GM21367 (cell line): ENCODE measurements around the gene ETS1.

ENCODE experiments used
- ATAC-seq: cut with Tn5 transposase; IDR thresholded peaks from one replicate; pipeline ENCODE4 v1.9.1; 2021; ENCODE audit not compliant: unreplicated experiment

ETS1 gene

DNA sequence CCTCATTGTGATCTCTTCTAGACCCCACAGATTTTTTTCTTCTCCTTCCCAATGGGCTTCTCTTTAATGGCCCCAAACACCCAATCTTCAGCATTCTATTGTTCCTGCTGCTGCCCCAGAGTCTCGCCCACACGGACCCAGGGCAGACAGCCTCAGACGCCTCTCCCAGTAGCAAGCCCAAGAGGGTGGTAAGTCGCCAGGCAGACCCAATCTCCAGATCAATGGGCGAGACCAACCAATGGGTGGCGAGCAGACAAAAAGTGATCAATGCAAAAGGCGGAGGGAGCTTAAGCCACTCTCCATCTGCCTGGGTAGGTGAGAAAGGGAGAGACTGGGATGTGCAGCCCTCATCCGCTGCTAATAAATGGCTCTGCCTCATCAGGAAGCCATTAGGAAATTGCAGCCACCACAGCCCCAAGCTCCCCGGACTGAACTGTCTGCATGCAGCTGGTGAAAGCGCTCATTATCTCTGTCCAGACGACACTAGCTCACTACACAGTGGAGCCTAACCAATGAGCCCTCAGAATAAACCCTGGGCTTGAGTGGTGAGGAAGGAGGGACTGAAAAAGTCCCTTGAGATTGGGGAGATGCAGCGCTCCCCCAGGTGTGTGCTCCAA lies 81.8 kb downstream of the ETS1 start:
- no peak for ATAC-seq

DNA sequence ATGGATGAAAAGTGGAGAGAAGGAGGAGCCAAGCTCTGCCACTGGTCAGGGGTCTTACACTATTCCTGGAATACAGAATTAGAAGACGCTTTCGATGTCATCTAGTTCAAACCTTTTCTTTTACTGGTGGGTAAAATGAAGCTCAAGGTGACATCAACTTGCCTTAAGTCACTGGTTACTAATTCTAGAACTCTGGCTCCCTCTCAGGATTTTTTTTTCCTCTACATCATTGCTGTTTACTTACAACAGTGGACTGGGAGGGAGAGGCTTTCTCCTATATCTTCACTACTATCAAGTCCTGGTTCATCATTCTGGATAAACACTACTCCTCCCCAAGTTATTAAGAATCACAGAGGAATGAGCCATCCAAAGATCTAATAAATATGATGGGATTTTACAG lies 82.9 kb downstream of the ETS1 start:
- ATAC-seq: no peak

DNA sequence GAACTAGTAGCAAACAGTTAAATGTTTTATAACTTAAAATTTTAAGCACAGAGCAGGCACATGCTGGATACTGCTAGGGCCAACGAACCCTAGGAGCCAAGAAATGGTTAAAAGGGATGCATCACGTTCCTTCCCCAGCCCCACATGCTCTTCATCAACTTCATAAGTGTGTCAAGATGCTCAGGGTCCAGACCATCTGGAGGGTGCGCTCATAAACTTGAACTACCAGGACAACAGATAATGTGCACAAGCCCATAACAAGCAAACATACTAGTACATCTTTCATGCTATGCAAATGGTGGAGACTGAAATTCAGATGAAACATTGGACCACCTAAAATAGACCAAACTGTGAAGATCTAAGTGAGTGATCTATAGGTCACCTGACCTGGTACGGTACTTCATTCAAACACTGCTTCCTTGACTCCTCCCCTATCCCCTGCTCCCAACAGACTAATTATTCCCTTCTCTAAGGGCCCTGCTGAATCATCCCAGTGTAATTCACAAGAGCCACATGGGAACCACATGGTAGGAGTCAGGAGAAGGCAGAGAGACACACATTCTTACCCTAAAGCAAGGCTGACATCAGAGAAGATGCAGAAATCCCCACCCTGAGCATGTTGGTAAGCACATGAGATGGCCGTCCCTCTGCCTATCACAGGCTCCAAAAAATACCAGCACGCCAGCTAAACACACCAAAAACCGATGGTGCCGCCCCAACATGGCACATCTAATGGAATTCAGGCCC lies 83.9 kb downstream of the ETS1 start:
- ATAC-seq: no peak

DNA sequence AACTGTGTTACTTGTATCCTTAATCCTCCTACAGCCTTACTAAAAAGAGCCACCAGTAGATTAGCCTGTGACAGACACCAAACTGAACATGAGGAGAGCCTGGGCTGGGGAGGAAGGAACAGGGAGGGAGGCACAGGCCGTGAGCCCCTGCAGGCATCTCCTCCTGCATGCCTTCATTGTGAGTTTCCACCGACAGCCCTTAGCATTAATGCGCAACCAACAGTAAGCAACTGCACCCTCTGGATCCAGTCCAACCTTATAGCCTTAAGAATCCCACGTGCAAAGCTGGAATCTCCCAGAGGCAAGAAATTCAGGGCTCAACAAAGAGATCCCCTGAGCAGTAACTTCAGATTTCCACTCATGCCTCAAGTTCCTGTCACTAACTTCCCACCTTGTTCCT lies 84.6 kb downstream of the ETS1 start:
- ATAC-seq: no peak

DNA sequence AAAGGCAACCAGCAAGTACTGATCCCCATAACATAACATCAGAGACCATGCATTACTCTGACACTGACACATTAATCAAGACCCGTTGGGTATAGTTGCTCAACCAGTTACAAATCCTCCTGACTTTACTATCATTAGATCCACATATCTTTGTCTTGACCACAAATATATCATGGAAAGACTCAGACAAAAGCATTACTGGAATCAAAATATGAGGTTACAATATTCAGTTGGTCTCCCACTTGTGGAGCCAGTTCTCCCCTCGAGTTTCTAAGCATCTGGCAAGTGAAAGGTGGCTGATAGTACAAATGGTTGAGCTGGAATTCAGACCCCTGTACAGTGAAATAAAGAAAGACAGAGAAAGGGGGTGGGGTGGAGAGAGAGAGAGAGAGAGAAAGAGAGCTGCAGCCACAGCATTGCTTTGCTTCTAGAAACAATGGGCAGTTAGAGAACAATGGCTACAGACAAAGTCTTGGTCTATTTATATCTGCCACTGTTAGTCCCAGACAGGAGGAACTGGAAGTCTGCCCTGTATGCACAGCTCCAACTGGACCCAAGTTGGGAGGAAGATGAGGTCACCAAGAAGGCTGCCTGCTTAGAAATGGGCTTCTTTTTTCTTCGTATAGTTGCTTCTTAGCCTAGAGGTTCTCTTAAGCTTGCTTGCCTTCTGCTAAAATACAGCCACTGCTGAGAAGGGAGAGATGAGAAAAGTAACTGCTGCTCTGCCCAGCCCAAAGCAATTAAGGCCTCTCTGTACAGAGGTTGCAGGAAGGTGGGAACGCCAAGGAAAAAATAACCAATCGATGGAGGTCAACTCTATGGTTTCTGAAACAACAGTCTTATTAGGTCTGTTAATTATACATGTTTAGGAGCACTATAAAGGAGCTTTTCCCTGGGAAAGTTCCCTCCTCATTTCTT lies 85.5 kb downstream of the ETS1 start:
- no peak for ATAC-seq

DNA sequence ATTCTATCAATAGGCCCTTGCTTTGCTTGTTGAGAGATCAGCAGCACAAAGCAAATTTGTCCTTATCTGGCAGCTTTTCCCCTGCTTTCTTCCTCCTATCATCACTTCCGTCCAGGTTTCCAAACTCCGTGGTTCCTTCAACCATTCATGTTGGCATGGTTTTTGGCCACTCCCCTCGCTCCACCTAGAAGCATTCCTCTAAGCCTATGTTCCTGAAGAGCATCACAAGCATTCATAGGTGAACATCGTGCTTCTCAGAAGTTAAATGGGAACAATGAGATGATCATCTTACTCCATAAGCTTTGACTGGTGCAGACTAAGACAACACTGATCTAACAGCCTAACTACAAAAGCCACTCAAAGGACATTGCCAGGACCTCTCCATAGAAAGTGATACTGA lies 86.3 kb downstream of the ETS1 start:
- no peak for ATAC-seq

DNA sequence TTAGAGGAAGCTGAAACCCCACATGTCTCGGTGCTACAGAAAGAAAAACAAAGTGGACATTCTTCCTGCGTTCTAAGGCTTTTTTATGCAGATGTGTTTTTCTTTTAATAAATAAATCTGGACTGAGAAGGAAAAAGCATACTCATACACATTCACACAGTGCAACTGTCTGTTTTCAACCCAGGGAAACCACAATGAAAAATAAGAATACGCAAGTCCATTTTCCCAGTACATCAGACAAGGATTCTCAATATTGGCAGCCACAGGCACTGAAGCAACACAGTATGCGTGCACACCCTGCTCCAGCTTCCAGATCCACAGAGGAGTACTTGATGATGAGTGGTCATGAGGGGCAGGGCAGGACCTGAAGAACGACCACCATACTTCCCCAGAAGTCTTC lies 86.9 kb downstream of the ETS1 start:
- no peak for ATAC-seq

DNA sequence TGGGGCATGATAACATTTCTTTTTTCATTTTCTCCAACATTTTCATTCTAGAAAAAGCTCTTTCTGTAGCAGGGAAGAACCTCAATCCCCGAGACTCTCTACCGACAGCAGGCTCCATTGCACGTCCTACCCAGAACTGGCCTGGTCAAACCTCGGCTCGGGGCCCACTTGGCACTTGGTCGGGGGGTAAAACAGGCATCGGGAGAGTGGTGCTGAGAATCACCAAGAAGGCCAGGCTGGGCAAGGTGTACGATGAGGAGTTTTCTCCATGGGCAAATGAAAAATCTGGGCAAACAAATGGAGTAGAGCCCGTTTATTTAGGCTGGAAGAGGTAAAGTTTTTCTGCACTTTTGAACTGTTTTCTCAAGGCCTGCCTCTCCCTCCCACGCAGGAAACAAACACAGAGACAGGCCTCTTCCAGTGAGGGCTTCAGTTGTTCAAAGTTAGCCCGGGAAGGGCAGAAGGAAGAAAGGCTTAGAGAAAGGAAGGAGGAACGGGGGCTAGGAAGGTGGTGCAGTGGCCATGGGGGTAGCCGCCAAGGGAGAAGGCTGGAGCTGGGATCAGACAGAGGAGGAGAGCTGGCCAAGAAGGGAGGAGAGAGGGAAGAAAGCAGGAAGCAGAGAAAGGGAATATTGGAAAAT lies 87.6 kb downstream of the ETS1 start:
- ATAC-seq: no peak

DNA sequence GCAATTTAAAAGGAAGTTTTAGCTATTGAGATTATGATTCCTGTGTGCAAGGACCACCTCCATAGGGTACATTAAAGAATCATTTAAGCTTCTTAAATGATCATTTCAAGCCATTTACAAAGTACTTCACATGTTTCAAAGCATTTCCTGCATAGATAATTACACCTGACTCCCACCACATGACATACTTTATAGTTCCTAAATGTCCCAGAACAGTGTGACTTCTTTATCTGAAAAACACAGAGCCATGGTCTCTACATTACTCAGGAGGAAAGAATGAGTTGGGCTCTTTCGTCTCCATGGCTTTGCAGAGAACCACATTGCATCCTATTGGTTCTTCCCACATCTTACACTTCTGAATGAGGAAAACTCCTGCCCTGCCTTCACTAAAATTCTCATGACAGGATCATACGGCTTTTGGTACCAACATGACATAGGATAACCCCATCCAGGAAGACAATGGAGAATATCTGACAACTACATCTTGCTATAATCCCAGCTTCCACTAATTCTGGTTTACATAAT lies 88.6 kb downstream of the ETS1 start:
- no peak for ATAC-seq

DNA sequence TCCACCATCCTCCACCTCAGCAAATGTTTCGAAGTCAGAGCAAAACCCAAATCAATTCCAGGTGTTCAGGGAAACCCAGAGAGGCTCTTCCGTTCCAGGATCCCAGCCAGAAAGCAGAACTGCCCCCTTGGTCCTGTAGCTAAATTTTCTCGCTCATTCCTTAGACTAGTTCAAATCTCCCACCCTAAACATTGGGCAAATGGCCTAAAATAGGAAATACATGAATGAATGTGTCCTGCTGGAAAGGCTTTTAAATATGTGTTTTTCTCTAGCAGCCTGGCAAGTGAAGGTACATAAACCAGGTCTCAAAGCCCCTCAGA lies 89.6 kb downstream of the ETS1 start:
- no peak for ATAC-seq

DNA sequence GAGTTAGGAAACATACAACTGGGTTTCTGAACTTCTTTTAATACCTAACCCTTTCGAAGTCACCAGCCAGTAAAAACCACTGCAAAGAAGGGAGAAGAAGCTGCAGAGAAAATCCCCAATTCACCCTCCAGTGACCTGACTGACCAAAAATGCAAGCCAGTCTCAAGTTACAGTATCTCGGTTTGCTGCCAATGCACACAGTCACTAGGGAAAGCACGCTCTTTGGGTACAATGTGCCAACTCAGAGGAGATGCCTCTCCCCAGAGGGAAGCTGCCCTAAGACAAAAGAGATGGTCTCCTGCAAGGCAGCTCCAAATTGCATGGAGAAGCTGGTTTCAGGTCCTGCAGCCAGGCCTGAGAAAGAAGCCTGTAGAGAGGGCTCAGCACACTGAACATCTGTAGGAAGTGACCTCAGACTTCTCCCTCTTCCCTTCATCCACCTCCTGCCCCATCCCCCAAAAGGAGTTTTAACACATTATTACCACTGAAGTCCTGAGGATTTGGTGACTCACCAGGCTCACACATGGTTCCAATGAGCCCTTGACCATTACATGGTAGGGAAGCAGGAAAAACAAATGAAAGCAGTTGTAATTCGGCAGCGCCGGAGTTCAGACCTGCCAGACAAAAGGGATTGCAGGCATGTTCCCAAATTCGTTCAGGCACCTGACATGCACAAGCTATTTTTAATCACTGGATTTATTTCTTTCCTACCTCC lies 90.1 kb downstream of the ETS1 start:
- ATAC-seq: peak; percentile 49

DNA sequence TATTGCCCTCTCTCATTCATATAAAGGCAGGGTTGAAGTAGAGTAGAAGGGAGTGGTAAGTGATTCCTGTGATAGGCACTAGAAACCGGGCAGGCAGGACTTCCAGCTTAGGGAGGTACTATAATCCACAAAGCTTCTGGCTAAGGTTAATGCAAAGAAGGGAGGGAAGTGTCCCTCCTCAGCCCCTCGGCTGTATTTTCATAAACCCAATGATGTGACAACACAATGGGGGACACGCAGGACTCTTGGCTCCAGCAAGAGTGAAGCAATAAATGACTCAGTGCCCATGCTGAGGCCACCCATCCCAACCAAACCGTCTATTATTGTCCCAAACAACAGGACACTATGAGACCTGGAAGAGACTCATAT lies 90.7 kb downstream of the ETS1 start:
- no peak for ATAC-seq

DNA sequence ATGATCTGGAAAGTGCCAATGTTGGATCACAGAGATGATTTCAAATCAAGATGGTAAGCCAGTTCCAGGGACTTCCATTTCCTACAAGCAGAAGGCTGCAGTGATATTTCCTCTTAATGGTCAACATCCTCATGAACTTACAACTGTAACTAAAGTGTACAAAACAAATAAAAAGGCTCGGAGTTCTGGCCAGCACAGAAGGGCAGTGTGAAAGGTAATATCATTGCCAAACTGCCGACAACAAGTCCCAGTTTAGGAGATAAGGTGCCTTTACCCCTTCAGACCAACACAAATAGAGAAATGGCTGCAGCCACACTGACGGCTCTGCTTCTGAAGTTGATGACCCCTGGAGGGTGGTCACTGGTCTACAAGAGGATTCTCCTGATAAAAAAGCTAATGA lies 91.1 kb downstream of the ETS1 start:
- no peak for ATAC-seq

DNA sequence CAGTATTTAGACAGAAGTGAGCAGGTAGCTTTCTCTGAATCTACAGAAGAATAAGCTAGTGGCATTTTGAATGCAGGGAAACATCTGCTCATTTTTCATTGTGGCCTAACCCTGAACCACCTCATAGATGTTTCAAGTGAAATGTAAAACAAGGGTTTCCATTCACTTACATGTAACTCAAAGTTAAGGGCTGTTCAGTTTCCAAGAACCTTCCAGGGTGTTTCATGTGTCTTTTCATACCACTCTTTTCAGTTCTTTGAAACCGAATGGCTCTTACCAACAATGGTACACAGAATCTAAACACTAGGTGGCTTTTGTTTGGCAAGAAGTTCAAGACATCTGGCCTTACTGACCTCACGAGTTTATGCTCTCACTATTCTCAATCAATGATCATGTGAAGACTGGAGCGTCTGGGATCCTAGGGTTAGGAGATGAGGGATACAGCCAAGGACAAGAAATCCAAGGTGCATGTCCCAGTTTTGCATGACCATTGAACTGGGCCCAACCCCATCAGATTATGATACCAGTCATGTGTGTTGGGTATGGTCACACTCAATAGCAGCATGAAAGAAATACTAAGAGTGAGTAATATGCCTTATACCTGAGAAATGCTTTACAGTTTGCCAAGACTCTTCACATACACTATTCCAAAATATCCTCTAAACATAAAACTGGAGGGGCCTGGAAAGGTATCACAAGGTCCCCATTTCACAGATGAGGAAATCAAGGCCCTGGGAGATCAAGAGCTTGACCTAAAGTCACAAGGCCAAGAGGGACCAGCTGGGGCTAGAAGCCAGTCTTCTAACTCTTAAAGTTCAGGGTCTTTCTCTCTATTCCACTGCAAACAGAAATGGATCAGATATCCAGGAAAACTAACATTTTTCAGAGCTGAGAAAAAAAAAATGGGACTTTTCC lies 92.7 kb downstream of the ETS1 start:
- no peak for ATAC-seq

DNA sequence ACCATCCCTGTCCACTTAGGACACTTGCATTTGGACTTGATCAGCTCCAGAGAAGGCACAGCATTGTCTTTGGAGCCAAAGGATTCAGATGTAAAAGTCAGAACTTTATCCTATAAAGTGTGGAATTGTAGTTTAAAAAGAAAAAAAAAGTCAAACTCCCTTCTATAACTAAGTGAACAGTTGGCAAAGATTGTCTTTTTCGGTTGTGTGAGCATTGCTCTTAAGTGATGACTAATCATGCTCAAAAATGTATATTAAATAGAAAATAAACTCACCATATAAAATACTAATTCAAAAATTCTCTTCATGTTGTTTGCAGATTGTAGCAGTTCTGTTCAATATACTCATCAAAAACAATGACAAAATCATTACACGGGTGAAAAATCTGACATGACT lies 93.8 kb downstream of the ETS1 start:
- no peak for ATAC-seq

DNA sequence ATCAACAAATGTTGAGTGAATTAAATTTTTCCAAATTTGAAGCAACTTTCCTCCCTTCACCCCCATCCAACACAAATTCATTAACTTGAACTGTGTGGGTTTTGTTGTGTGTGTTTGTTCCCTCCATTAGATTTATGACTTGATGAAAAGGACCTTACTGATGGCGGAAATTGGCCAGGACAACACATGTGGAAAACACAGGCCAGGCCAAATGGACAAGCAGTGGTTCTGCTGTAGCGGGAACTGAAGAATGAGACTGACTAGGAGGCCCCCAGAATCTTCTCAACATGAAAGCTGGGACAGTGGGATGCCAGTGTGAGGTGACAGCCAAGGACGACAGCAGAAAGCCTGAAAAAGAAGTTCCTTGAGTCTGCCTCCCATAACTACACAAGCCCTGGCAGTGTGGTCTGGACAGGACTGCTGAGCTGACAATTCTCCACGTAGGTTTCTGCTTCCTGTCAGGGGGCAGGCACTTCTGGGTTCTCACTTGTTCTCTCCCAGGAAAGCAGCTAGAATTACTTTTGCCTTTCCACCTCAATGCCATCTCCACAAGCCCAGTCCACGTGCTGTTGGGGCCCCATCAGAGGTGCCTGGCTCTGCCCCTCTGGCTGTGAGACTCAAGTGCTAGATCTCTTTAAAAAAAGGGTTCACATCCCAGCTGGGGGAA lies 94.3 kb downstream of the ETS1 start:
- ATAC-seq: no peak

DNA sequence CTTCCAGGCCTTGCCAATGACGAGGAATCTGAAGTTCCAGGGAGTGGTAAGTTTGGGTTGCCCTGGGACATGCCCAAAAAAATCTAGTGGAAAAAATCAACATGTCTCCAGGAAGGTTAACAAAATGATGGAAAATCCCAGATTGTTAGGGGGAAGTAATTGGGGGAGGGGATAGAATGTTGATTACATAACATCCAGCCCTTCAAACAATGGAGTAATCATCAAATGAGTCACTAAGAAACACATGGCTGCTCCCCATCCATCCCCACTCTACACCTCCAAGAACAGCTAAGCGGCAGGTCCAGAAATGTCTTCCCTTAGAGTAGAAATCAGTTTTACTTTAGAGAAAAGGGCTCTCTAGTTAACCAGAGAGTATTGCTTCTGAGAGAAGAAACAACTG lies 94.9 kb downstream of the ETS1 start:
- ATAC-seq: no peak

DNA sequence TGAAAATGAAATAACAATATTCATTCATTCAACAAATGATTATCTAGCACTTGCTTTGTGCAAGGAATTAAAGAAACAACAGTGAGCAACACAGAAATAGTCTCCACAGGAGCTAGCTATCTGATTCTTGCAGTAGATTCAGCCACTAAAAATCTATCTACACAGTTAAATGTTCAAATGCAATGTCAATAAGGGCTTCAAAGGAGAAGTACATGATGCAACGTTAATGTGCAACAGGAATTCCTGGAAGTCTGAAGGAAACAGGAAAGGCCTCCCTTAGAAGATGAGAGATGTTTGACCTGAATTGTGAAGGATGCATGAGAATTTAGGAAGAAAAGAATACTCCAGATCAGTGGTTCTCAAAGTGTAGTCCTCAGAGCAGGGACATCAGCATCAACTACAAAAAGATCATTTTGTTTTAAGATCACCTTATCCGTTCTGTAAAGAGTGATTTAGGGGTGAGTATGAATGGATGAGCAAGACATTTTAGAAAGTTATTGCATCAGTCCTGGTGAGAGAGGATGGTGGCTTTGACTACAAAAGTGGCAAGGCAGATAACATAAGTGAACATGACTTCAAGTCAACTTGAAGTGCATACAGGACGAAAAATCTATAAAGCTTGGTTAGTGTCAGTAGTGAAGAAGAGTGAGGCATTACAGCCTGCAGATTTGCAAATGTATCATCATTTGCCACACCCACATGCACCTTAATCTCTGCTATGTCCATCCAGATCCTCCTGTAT lies 96.0 kb downstream of the ETS1 start:
- ATAC-seq: no peak

DNA sequence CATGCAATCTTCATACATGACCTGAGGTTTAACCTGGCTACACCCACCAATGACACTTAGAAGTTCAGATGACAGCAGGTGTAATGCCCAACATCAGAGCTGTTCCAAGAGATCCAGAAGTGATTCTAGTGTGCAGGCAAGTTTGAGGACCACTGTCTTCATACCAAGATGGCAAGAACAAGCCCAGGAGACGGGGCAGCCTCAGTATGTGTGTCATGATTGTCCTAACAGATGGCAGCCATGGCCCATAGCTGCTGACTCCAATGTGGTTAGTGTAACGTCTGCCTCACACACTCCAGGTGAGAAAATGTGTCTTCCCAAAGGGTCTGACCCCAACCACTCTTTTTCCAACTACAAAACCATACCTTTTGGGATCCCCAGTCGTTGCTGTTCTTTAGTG lies 97.3 kb downstream of the ETS1 start:
- ATAC-seq: no peak
